Dedifferentiated amniotic fluid mesenchymal stem cell (primary cell): Measurements from ENCODE around the gene TRIM61.
"Not testable (repeated sequence)": the region's sequence is repeated elsewhere in the genome, so short reads cannot be mapped to it uniquely, and the experiment has no call there.

Source experiments
- DNase-seq: peaks from one replicate; pipeline ENCODE4 v3.0.0-alpha.2; 2016; ENCODE audit errors: extremely low spot score

The TRIM61 gene

DNA sequence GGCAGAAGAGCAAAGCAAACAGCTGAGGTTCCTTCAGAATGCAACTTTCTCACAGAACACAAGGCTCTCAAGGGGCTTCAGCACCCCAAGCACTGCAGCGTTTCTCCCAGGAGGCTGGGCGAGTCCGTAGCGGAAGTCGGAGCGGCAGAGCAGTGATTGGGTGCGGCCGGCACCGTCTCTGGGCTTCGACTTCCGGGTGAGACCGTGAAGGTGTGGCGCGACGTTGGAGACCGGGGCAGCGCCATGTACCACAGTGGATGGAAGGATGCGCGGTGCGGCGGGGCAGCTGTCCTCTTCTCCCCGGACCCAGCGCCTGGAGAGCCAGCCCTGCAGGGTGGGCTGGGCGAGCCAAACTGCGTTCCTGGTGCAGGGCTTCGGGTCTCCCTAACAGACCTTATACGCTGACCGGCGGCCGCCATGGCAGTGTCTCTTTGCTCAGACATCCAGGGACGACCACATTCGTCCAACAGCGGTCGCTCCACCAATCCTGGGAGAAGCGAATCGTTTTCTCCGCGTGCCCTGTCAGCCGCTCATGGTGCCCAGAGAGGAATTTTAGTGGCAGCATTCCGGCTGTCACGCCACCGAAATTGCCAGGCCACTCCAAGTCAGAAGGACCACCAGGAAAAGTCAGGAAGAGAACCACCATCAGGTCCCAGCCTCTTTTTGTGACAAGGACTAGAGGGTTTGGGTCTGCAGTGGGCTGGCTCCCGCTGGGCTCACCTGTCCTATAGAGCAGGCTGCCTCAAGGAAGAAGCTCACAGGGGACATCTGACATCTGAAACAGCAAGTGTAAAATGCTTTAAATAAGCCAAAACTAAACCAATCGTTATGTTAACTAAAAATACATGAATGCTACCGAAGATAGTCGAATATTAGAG lies 20.5 kb downstream of the TRIM61 start:
- DNase-seq = no peak

- DNase-seq = no peak
These were observed 22.2 kb downstream of the TRIM61 start for GRCh38 chr4:164955107-164955805.

- DNase-seq = no peak
These were observed 24.9 kb downstream of the TRIM61 start for GRCh38 chr4:164952551-164952950.

DNA sequence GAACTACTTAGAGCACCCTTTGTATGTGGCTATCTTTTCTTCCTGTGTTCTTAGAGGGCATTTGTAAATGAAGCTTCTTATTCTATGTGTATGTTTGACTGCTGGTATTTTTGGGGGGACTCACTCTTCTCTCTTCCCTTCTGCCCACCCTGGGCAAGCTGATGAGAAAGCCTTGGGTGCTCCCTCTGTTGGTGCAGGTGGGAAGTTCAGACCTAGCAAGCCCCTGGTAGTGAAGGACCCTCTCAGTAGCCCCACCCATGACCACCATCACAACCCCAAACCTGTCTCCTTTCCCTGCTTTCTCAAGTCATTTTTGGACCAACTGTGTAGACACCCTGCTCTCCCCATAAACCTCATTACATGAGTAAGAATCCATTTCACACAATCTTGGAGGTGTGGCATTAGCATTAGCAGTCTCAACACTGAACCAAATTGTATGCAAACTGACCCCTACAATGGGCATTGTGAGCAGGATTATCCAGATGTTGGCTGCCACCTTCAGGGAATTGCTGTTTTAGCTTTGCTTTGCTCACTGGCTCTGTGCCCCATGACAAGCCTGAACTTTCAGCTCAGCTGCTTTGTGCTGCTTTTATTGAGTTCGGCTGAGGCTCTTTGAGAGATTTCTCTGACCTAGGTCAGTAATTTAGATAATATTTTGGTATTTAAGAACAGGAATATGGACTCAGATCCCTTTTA lies 27.9 kb downstream of the TRIM61 start:
- DNase-seq = no peak

- no peak for DNase-seq
These were observed 28.5 kb downstream of the TRIM61 start for GRCh38 chr4:164948975-164949374.

- DNase-seq = not testable (repeated sequence)
These were observed 29.5 kb downstream of the TRIM61 start for GRCh38 chr4:164948006-164948405.

DNA sequence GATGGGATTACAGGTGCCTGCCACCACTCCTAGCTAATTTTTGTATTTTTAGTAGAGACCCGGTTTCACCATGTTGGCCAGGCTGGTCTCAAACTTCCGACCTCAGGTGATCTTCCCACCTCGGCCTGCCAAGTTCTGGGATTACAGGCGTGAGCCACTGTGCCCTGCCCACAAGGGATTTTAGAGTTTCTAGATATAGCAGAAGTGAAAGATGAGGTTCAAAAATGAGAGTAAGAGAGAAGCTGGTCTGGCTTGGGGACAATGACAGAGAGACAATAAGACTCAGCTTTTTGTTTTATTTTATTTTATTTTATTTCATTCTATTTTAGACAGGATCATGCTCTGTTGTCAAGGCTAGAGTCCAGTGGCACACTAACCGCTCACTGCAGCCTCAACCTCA lies 30.6 kb downstream of the TRIM61 start:
- DNase-seq = no peak

DNA sequence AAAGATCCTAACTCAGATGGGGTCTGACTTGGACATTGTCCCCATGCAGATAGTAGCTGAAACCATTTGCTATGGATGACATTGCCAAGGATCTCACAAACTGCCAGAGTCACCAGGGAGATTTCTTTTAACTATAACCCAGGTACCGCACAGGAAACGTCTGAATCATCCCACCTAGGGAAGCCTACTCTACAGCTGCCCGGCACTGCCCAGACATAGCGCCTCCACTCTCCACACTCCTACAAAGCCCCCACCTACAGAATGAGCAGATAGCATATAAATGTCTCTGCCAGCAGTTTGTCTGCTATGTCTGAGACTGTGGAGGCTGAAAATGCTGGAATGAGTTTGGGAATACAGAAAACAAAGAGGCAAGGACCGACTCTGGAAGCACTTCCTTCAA lies 32.3 kb downstream of the TRIM61 start:
- DNase-seq = no peak

GRCh38 chr4:164943192-164943591 lies 34.3 kb downstream of the TRIM61 start:
- no peak for DNase-seq

DNA sequence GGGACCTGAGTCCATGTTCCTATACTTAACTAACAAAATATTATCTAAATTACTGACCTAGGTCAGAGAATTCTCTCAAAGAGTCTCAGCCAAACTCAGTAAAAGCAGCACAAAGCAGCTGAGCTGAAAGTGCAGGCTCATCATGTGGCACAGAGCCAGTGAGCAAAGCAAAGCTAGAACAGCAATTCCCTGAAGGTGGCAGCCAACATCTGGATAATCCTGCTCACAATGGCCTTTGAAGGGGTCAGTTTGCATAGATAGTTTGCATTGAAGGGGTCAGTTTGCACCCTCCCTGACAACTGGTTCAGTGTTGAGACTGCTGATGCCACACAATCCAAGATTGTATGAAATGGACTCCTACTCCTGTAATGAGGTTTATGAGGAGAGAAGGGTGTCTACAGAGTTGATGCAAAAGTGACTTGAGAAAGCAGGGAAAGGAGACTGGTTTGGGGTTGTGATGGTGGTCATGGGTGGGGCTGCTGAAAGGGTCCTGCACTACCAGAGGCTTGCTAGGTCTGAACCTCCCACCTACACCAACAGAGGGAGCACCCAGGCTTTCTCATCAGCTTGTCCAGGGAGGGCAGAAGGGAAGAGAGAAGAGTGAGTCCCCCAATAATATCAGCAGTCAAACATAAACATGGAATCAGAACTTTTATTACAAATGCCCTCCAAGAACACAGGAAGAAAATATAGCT lies 39.7 kb downstream of the TRIM61 start:
- DNase-seq = no peak

- DNase-seq = not testable (repeated sequence)
These were observed 41.4 kb downstream of the TRIM61 start for GRCh38 chr4:164935865-164936606.

DNA sequence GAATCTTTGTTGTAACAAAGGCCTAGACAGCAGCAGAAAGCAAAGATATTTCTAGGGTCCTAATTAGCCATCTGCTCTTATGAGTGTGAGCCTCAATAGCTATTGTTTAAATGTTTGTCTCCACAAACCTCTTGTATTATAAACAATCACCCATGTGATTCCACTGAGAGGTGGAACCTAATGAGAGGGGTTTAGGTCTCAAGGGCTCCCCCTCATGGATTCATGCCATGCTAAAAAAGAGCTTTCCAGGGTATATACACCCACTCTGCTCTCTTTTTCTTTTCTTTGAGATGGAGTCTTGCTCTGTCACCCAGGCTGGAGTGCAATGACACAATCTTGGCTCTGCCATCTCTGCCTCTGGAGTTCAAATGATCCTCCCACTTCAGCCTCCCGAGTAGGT lies 42.1 kb downstream of the TRIM61 start:
- DNase-seq = no peak

GRCh38 chr4:164933244-164933643 lies 44.2 kb downstream of the TRIM61 start:
- DNase-seq = no peak

GRCh38 chr4:164931551-164932324 lies 45.7 kb downstream of the TRIM61 start:
- no peak for DNase-seq

DNA sequence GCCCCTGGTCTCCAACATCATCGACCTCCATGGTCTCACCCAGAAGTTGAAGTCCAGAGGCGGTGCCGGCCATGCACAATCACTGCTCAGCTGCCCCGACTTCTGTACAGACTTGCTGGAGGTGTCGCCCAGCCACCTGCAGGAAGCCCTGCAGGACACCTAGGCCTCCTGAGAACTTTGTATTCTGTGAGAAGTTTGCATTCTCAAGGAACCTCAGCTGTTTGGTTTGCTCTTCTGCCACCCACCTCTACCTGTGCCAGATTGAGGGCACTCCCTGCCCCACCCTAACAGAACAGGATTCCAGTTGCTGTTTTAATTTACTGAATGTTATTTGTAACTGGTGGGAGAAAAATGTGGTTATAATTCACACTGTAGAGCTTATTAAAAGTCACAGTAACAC lies 46.8 kb downstream of the TRIM61 start:
- DNase-seq = no peak

DNA sequence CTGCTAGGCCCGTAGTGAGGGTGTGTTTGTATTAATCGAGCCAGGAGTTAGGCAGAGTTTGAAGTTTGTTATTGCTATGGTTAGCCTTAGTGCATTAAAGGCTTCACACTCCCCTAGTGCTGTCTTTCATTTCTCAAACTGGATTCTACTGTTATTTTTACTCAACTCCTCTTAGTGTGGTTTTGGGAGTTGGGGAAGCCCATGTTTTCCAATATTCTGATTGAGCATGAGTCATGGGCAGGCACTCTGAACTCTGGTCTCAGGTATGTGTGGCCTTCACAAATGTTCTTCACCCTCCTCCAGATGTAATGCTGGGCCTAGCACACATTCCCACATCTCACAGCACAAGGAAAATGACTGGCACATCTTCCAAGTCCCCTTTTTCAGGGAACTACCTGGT lies 50.4 kb downstream of the TRIM61 start:
- DNase-seq = not testable (repeated sequence)

GRCh38 chr4:164926301-164926700 lies 51.2 kb downstream of the TRIM61 start:
- peak; percentile 42 for DNase-seq

- DNase-seq = no peak
These were observed 52.7 kb downstream of the TRIM61 start for GRCh38 chr4:164924670-164925238.

DNA sequence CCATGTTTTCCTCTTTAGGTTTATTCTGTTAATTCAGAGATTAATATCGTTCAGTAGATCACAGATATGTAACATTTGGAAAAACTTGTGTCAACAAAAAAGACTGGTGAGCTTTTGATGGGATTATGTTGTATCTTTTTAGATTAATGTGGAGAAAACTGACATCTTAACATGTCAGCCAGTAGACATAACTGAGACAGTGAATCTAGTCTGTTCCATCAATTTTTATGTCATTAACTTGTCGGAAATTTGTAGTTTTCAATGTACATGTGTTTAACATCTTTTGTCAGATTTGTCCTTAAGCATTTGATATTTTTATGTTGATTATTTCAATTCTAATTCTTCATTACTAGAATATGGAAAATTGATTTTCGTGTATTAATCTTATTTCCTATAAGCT lies 58.5 kb downstream of the TRIM61 start:
- no peak for DNase-seq
